ENCODE data around the gene CDHR4. TPM values are rescaled to one million over a fixed set of nuclear protein-coding genes. Genes with fewer than 3 reads are reported as not detected.

The CDHR4 gene
- total RNA-seq, 3 donors from 2014 or later (not counting 1 experiment from before 2014, with no cell fraction given) = 0.30 TPM; not detected in 2

GRCh38 chr3:49791571-49791970, 8.1 kb downstream of the CDHR4 start:
- ATAC-seq = no peak
- intact Hi-C loops (cut with micrococcal nuclease) = no loop called here
- Mint-ChIP-seq H3K4me3 (no peak overlapping the region), H3K4me1 (peaks cover 9 to 10% of the 10 kb centered on the region in 2 donors), H3K27ac (no peak overlapping the region), H3K9me3 (no peaks in the 10 kb centered on the region), H3K36me3 (no peaks in the 10 kb centered on the region), H3K27me3 (ENCODE audit: low read depth in 2 of 2) (peaks cover 0 to 5% of the 10 kb centered on the region in 2 donors)
- Histone ChIP-seq H3K36me3 (ENCODE audit: control insufficient read depth, insufficient read depth, low read length) (no peaks in the 10 kb centered on the region), H3K9me3 (ENCODE audit: control insufficient read depth, insufficient read depth, low read length) (no peaks in the 10 kb centered on the region), H3K4me1 (ENCODE audit: control insufficient read depth, insufficient read depth, low read length) (peaks cover 11% of the 10 kb centered on the region), H3K27ac (ENCODE audit: low read length) (no peak overlapping the region), H3K4me3 (ENCODE audit: low read length) (no peak overlapping the region), H3K27me3 (ENCODE audit: control insufficient read depth, insufficient read depth, low read length) (no peaks in the 10 kb centered on the region)
- no peak for TF ChIP-seq CTCF (IDR thresholded peaks at IDR 0.05)
- DNase-seq = no peak
- WGBS (ENCODE audit: insufficient coverage) = 91% methylated on average over 4 of the region's 4 CpGs

GRCh38 chr3:49790626-49791411, 8.9 kb downstream of the CDHR4 start:
- 79% methylated on average over 3 of the region's 9 CpGs for WGBS (ENCODE audit: insufficient coverage)
- no peak overlapping the region for H3K27ac ChIP-seq (ENCODE audit: low read length)
- Mint-ChIP-seq H3K9me3 (no peaks in the 10 kb centered on the region), H3K4me1 (peaks cover 10 to 11% of the 10 kb centered on the region in 2 donors), H3K27ac (no peak overlapping the region), H3K4me3 (no peak overlapping the region), H3K36me3 (no peaks in the 10 kb centered on the region), H3K27me3 (ENCODE audit: low read depth in 2 of 2) (peaks cover 0 to 5% of the 10 kb centered on the region in 2 donors)
- ATAC-seq = no peak
- H3K36me3 ChIP-seq (ENCODE audit: control insufficient read depth, insufficient read depth, low read length) = no peaks in the 10 kb centered on the region
- TF ChIP-seq CTCF (IDR thresholded peaks at IDR 0.05) = no peak
- DNase-seq = no peak
- intact Hi-C loops (cut with micrococcal nuclease) = no loop called here
- H3K27me3 ChIP-seq (ENCODE audit: control insufficient read depth, insufficient read depth, low read length) = no peaks in the 10 kb centered on the region
- H3K9me3 ChIP-seq (ENCODE audit: control insufficient read depth, insufficient read depth, low read length) = no peaks in the 10 kb centered on the region
- peaks cover 11% of the 10 kb centered on the region for H3K4me1 ChIP-seq (ENCODE audit: control insufficient read depth, insufficient read depth, low read length)
- no peak overlapping the region for H3K4me3 ChIP-seq (ENCODE audit: low read length)

GRCh38 chr3:49788056-49788455, 11.6 kb downstream of the CDHR4 start:
- ATAC-seq (no peak), DNase-seq (no peak)
- no peak overlapping the region for H3K27ac Mint-ChIP-seq
- no peaks in the 10 kb centered on the region for H3K9me3 ChIP-seq (ENCODE audit: control insufficient read depth, insufficient read depth, low read length)
- no peaks in the 10 kb centered on the region for H3K36me3 Mint-ChIP-seq
- peaks cover 28% of the 10 kb centered on the region for H3K4me1 ChIP-seq (ENCODE audit: control insufficient read depth, insufficient read depth, low read length)
- no peak overlapping the region for H3K27ac ChIP-seq (ENCODE audit: low read length)
- H3K27me3 ChIP-seq (ENCODE audit: control insufficient read depth, insufficient read depth, low read length) = no peaks in the 10 kb centered on the region
- H3K27me3 Mint-ChIP-seq (ENCODE audit: low read depth in 2 of 2) = peaks cover 0 to 5% of the 10 kb centered on the region in 2 donors
- WGBS (ENCODE audit: insufficient coverage) = 97% methylated on average over 2 of the region's 2 CpGs
- H3K4me3 Mint-ChIP-seq = no peak overlapping the region
- H3K4me3 ChIP-seq (ENCODE audit: low read length) = no peak overlapping the region
- peaks cover 16 to 18% of the 10 kb centered on the region in 2 donors for H3K4me1 Mint-ChIP-seq
- TF ChIP-seq CTCF (IDR thresholded peaks at IDR 0.05) = no peak
- intact Hi-C loops (cut with micrococcal nuclease) = no loop called here
- H3K9me3 Mint-ChIP-seq = no peaks in the 10 kb centered on the region
- peaks cover 2% of the 10 kb centered on the region for H3K36me3 ChIP-seq (ENCODE audit: control insufficient read depth, insufficient read depth, low read length)

Data from natural killer cell (primary cell).